ENCODE measurements around the gene PRKN. TPM values are rescaled to one million over a fixed set of nuclear protein-coding genes. Genes with fewer than 3 reads are reported as not detected.

PRKN gene
- total RNA-seq, 2 donors from 2014 or later, result 10.7 to 21.2 TPM

DNA sequence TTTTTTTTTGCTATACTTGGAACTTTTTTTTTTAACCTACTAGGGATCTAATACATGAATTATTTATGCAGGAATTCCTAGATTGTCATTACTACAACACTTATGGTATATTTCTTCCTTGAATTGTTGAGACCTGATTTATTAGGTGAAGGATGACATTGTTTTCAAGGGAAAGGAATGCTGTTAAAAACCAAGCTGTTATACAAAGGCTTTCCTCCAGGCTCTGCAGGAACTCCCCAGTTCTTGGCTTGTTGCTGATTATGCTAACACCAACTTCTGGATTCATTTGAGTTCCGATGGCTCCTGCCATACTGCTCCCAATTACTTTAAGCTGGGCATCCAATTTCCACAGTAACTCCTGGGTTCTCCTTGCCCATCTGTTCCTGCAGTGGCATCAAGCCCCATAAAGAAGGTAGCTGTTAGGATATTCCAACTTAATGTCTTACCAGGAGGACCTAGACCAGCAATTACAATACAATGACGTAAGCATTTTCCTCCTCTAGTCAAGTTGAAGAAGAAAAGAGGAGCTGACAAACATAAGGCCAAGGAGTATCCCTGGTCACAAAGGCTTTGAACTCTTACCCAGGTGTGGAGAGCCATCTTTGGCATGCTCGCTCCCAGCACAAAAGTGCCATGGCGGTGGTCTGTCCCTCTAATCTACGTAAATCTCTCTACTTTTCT, 1237.8 kb downstream of the PRKN start:
- H3K4me1 ChIP-seq (replicated peaks), result no peaks in the 10 kb centered on the region
- no peaks in the 10 kb centered on the region for H3K27me3 ChIP-seq (replicated peaks; ENCODE audit: insufficient read depth)
- no peaks in the 10 kb centered on the region for H3K36me3 ChIP-seq
- no peak for DNase-seq (ENCODE audit: low spot score)
- H3K27ac ChIP-seq, result no peak overlapping the region
- TF ChIP-seq POLR2A (IDR thresholded peaks at IDR 0.05) (no peak), POLR2AphosphoS5 (IDR thresholded peaks at IDR 0.05) (no peak)
- TF ChIP-seq, protein P1, sequence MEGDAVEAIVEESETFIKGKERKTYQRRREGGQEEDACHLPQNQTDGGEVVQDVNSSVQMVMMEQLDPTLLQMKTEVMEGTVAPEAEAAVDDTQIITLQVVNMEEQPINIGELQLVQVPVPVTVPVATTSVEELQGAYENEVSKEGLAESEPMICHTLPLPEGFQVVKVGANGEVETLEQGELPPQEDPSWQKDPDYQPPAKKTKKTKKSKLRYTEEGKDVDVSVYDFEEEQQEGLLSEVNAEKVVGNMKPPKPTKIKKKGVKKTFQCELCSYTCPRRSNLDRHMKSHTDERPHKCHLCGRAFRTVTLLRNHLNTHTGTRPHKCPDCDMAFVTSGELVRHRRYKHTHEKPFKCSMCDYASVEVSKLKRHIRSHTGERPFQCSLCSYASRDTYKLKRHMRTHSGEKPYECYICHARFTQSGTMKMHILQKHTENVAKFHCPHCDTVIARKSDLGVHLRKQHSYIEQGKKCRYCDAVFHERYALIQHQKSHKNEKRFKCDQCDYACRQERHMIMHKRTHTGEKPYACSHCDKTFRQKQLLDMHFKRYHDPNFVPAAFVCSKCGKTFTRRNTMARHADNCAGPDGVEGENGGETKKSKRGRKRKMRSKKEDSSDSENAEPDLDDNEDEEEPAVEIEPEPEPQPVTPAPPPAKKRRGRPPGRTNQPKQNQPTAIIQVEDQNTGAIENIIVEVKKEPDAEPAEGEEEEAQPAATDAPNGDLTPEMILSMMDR (IDR thresholded peaks at IDR 0.05), result no peak
- H3K4me3 ChIP-seq, result no peak overlapping the region
- H3K9me3 ChIP-seq, result no peaks in the 10 kb centered on the region
- 88% methylated on average over 5 of the region's 5 CpGs for WGBS
- intact Hi-C loops (cut with DNase I), result no loop called here

DNA sequence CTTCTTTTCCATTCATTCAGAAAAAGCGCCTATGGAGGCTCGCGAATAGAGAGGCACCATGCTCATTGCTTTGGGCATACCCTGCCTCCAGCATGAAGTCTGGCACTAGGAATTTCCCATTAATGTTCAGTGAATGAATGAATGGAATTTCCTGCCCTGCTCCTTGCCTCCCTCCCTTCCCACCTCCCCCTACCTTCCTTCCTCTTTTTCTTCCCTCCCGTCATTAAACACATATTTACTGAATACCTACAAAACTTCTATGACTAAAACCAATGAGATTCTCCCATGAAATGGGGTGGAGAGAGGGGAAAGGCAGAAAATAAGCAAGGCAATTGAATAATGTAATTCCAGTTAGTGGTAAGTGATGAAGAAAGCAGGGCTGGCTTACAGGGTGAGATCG, 1239.9 kb downstream of the PRKN start:
- no peak for DNase-seq (ENCODE audit: low spot score)
- no peak for TF ChIP-seq POLR2AphosphoS5 (IDR thresholded peaks at IDR 0.05)
- TF ChIP-seq POLR2A (IDR thresholded peaks at IDR 0.05), result no peak
- TF ChIP-seq, protein P1 (IDR thresholded peaks at IDR 0.05), result no peak
- Histone ChIP-seq H3K4me3 (no peak overlapping the region), H3K36me3 (no peaks in the 10 kb centered on the region), H3K9me3 (no peaks in the 10 kb centered on the region), H3K27me3 (replicated peaks; ENCODE audit: insufficient read depth) (no peaks in the 10 kb centered on the region), H3K4me1 (replicated peaks) (no peaks in the 10 kb centered on the region), H3K27ac (no peak overlapping the region)
- 93% methylated on average over 5 of the region's 5 CpGs for WGBS
- intact Hi-C loops (cut with DNase I), result no loop called here

GRCh38 chr6:161487217-161487531, 1240.4 kb downstream of the PRKN start:
- Histone ChIP-seq H3K27me3 (replicated peaks; ENCODE audit: insufficient read depth) (no peaks in the 10 kb centered on the region), H3K4me3 (no peak overlapping the region), H3K36me3 (no peaks in the 10 kb centered on the region), H3K9me3 (no peaks in the 10 kb centered on the region), H3K4me1 (replicated peaks) (no peaks in the 10 kb centered on the region), H3K27ac (no peak overlapping the region)
- TF ChIP-seq POLR2AphosphoS5 (IDR thresholded peaks at IDR 0.05) (no peak), POLR2A (IDR thresholded peaks at IDR 0.05) (no peak)
- TF ChIP-seq, protein P1 (IDR thresholded peaks at IDR 0.05), result no peak
- 95% methylated on average over 1 of the region's 1 CpG for WGBS
- intact Hi-C loops (cut with DNase I), result no loop called here
- DNase-seq (ENCODE audit: low spot score), result no peak

- intact Hi-C loops (cut with DNase I), result no loop called here
- no peaks in the 10 kb centered on the region for H3K4me1 ChIP-seq (replicated peaks)
- TF ChIP-seq POLR2AphosphoS5 (IDR thresholded peaks at IDR 0.05) (no peak), POLR2A (IDR thresholded peaks at IDR 0.05) (no peak)
- TF ChIP-seq, protein P1 (IDR thresholded peaks at IDR 0.05), result no peak
- no peak for DNase-seq (ENCODE audit: low spot score)
- no peak overlapping the region for H3K4me3 ChIP-seq
- H3K27me3 ChIP-seq (replicated peaks; ENCODE audit: insufficient read depth), result no peaks in the 10 kb centered on the region
- H3K36me3 ChIP-seq, result no peaks in the 10 kb centered on the region
- WGBS, result 58% methylated on average over 7 of the region's 7 CpGs
- no peaks in the 10 kb centered on the region for H3K9me3 ChIP-seq
- H3K27ac ChIP-seq, result no peak overlapping the region
These were observed 1241.0 kb downstream of the PRKN start for GRCh38 chr6:161486361-161487216.

DNA sequence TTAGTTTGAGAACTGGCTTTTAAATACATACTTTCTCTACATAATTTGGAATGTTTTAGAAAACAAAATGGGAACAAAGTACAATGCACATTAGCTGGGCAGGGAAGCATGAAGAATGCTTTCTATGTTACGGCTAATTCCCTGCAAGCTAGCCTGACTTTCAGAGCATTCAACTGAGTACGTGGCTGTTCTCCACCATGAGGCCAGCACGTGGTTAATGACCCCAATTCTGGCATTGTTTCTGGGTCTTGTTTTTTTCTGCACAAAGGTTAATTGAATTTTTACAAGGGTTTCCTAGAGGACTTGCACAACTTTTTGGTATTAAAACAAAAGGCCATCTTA, 1245.1 kb downstream of the PRKN start:
- H3K27me3 ChIP-seq (replicated peaks; ENCODE audit: insufficient read depth), result no peaks in the 10 kb centered on the region
- no peak overlapping the region for H3K4me3 ChIP-seq
- 43% methylated on average over 3 of the region's 3 CpGs for WGBS
- no peaks in the 10 kb centered on the region for H3K9me3 ChIP-seq
- H3K36me3 ChIP-seq, result no peaks in the 10 kb centered on the region
- TF ChIP-seq POLR2A (IDR thresholded peaks at IDR 0.05) (no peak), POLR2AphosphoS5 (IDR thresholded peaks at IDR 0.05) (no peak)
- TF ChIP-seq, protein P1 (IDR thresholded peaks at IDR 0.05), result no peak
- H3K4me1 ChIP-seq (replicated peaks), result no peaks in the 10 kb centered on the region
- H3K27ac ChIP-seq, result no peak overlapping the region
- intact Hi-C loops (cut with DNase I), result no loop called here
- no peak for DNase-seq (ENCODE audit: low spot score)
